Hypothalamus (tissue), 51 donors: ENCODE data around the gene PRDM16.

Experiments used
- DNase-seq, 51 donors: peaks; one replicate each; lab custom pipeline; 2025; lab: John Stamatoyannopoulos, UW

Gene PRDM16

DNA sequence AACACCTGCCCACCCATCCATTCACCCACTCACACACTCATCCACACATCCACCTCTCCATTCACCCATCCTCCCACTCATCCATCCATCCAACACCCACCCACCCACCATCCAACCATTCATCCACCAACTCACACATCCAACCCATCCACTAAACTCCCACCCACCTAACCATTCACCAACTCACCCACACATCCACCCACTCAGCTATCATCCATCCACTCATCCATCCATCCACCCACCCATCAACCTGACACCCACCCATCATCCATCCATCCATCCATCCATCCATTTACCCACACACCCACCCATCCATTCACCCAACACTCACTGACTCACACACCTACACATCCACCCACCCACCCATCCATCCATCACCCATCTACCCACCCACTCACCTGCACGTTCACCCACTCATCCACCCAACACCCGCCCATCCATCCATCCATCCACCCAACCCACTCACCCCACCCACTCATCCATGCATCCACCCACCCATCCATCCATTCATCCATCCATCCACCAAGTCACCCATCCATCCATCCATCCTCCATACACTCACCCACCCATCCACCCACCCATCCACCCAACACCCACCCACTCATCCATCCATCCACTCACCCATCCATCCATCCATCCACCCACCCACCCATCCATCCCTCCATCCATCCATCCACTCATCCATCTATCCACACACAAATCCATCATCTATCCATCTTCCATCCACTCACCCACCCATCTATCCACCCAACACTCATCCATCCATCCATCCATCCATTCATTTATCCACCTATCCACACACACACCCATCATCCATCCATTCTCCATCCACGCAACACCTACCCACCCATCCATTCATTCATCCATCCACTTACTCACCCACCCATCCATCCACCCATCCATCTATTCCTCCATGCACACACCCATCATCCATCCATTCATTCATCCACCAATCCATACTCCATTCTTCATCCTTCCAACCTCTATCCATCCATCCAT lies 17.4 kb upstream of the PRDM16 start:
- DNase-seq = no peak

GRCh38 chr1:3052501-3052900 lies 16.5 kb upstream of the PRDM16 start:
- DNase-seq = no peak

- DNase-seq = no peak
Observed at GRCh38 chr1:3053366-3053980, 15.5 kb upstream of the PRDM16 start.

DNA sequence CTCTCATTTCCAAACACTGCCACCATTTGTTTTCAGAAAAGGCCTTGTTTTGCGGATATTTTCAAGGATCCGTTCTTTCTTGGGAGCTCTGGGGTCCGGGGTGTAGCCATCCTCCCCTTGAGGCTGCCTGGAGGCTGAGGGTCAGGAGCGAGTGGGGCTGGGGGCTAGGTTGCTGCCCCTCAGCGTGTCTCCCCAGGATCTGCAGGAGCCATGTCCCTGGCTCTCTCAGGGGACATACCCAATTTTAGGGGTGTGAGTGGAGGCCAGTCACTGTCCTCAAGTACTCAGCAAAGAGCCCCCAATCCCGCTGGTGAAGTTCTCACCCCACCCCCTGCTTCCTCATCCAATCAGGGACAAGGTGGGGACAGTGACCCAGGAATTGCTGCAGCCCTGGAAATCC lies 15.0 kb upstream of the PRDM16 start:
- no peak for DNase-seq

- DNase-seq = no peak
Observed at GRCh38 chr1:3054474-3054873, 14.5 kb upstream of the PRDM16 start.

GRCh38 chr1:3055051-3055450 lies 14.0 kb upstream of the PRDM16 start:
- no peak for DNase-seq

- no peak for DNase-seq
Observed at GRCh38 chr1:3056641-3057040, 12.4 kb upstream of the PRDM16 start.

- DNase-seq = no peak
Observed at GRCh38 chr1:3058263-3059030, 10.6 kb upstream of the PRDM16 start.

DNA sequence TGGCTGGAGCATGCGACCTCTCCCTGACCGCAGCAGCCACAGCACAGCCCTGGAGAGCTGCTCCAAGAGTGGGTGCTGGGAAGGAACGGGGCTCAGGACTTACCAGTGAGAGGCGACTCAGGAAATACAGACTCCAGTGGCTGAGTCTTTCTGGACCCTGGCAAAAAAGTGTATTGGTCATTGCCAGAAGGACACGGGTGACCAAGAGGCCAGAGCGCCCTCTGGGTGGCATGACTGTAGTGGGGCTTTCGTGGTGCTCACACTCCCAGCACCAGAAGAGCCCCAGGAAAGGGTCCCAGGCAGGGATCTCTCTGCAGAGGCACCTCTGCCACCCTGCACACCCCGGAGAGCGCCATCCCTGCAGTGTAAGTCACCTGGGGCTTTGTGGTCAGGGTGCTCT lies 8.9 kb upstream of the PRDM16 start:
- DNase-seq = no peak

DNA sequence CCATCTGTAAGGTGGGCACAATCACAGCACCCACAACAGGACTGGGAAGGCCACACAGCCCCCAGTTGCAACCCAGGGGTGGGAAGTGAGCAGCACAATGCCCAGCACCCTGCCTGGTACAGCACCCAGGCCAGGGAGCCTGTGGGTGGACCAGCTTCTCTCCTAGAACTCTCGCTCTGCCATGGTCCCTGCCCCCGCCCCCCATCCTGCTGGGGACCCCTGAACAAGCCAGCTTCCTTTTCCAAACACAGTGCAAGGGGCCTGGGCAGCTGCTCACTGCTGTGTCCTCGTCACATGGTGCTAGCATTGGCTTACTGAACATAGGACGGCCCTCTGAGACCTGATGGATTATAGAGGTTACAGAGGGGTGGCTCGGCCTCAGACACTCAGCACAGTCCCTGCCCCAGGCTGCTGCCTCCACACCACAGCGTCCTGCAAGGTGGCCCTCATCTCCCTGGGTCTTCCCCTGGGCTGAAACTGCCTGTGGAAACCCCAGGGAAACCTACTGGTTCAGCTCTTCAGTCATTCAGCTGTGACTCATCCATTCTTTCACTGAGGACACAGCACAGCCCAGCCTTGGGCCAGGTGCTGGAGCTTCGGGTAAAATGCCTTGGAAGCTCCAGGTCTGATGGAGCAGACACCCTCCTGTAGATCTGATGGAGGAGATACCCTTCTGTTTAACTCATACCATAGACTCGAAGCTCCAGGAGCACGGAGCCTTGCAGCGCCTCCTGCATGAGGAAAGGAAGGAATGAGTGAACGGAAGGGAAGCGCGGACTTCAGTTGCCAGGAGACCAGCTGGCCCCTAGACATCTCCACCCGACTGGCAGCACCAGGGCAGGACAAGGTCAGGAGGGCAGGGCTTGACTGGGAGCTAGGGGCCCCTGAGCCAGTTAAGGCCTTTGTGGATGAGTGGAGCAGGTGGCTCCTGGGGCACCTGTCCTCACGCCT lies 8.1 kb upstream of the PRDM16 start:
- DNase-seq = no peak

GRCh38 chr1:3061566-3061965 lies 7.4 kb upstream of the PRDM16 start:
- DNase-seq = no peak

- no peak for DNase-seq
Observed at GRCh38 chr1:3061981-3062615, 6.9 kb upstream of the PRDM16 start.

DNA sequence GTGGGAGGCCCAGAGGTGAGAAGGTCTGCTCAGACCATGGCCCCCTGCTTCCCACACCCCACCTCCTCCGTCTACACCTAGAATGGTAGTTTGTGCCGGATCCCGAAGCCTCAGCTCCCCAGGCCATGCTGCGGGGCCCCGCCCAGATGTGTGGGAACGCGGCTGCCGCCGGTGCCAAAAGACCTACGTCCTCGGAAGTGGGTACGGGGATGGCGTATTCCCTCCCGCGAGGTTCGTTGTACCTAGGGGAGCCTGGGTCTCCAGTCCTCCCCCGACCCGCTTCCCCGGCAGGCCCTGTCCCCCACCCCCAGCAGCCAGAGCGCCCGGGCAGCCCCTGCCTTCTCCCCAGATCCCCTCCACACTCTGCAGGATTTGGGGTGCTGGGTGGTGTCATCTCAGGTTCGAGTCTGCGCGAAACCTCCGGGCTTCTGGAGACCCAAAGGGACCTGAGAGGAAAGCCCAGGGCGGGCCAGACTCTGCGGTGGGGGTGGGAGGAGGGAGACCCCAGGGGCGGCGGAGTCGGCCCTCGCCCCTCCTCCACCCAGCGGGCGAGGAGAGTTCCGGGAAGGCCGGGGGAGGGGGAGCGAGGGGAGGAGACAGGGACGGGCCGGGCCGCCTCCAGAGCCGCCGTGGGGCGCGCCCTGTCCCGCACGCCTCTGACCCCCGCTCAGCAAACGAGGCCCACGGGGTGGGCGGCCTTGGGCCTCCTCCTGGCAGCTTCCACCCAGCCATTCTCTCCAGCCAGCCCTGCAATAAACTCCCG lies 6.2 kb upstream of the PRDM16 start:
- no peak for DNase-seq

DNA sequence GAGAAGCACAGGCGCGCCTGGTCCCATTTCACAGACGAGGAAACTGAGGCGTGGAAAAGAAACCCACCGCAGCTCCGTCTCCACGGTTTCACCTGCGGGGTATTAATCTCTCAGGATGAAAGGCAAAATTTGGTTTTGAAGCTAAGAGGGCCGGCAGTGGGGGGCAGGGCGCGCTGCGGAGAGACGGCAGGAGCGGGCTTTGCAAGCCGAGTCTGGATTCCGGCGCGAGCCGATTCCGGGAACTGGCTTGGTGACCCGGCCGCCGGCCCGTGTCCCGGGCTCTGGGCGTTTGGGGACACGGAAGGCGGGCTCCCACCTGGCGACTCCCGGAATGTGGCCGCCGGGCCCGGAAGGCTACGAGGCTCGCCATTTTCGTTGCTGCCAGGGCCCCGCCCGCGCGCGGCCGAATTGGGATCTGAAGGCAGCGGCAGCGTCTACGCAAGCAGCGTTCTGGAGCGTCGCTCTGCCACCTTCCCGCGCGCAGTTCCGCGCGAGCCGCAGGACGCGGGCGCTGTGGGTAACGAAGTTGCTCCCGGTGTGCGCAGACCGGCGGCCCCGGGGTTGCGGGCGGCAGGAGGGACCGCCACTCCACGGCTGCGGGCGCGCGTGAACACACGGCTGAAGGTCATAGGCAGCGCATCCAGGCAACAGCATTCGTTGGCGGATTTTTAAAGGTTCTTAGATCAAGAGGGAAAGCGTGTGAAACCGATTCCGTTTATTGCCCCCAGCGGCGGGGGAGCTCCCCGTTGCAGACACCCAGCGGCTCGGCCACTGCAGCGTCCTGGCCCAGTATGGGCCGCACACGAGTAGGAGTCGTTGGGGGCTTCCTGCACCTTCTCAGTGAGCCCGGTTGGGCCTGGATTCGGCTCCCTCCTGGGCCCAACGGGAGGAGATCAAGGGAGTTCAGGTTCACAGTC lies 5.4 kb upstream of the PRDM16 start:
- DNase-seq = no peak

GRCh38 chr1:3064296-3064850 lies 4.6 kb upstream of the PRDM16 start:
- DNase-seq = no peak

- no peak for DNase-seq
Observed at GRCh38 chr1:3064901-3065300, 4.1 kb upstream of the PRDM16 start.

- no peak for DNase-seq
Observed at GRCh38 chr1:3065396-3065795, 3.6 kb upstream of the PRDM16 start.

GRCh38 chr1:3065797-3066196 lies 3.2 kb upstream of the PRDM16 start:
- DNase-seq = no peak
